AG20443 (cell line): Measurements from ENCODE around the gene WDR3.
"Not testable (repeated sequence)": the region's sequence is repeated elsewhere in the genome, so short reads cannot be mapped to it uniquely, and the experiment has no call there.

ENCODE experiments used
- DNase-seq: peaks from one replicate; pipeline ENCODE4 v3.0.0; 2012; ENCODE audit warnings: low spot score, mixed read lengths

Gene WDR3

DNA sequence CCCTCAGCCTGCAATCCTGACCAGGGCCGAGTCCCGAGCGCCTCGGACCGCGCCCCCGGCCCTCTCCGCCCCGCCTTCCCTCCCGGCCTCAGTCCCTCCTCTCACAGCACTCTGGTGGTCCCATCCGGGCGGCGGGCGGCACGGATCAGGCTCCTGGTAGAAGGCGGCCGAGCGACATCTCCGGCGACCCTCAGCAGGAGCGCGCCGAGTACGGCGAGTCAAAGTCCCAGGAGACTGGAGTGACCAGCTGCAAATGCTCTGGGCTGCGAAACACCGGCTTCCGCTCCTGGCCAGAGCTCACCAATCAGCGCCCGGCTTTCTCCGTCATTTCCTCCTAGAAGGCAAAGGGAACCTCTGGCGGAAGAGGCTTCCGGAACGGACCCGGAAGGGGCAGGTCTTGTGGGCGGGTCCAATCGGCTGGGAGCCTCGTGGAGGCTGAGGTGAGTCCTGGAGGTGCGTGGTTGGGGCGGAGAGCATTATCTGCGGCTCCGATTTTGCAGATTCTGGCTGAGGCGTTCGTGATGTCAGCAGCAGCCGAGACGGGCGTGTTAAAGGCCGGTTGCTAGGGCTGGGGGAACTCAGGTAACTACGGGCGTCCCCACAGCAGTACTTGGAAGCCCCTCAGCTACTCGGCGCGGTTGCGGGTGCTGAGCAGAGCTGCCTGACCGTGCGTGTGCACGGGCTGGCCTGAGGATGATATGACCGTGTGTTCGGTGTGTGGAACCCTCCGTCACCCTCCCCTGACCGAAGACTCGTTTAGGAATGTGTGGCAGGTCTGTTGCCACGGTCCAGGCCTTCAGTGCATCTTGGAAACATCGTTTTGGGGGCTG, at the start of gene WDR3, which contains the start of gene GDAP2:
Gene WDR3, plus strand, starts transcription at position 397 of the 830 bp plus-strand sequence. CDS start 3,581 bp downstream, outside the sequence.
Gene GDAP2, minus strand, starts transcription at position 279 of the 830 bp plus-strand sequence. CDS start 9,264 bp downstream, outside the sequence.
- DNase-seq, result peak; percentile 96

- DNase-seq, result no peak
Measured at GRCh38 chr1:117883616-117884015, 45.9 kb upstream of the WDR3 start.

DNA sequence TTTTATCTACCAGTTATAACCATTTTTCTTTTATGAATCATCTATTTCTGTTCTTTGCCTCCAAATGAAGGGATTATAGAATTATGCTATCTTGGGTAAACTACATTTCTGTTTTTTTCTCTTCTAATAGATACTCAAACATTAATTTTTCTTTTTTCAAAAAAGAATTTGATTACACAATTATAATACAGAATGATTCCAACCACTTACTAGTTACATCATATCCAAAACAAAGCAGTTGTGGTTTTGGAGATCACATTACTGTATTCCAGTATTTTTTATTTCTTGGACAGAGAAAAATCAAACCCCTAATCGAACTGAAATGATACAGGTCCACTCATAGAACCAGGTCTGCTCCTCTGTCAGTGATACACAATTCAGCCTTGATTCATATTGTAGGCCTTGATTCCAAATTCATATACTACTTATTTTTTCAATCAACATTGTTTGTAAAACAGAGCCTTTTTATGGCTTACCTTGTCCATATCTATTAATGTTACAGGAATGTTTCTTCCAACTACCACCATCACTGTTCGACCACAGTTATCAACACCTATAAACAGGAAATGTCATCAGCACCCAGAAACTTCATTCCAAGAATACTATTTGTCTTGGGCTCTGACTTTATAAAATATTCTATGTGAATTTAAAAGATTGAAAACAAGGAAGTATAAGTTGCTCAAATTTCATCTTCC, 43.3 kb upstream of the WDR3 start:
- DNase-seq, result peak; percentile 23

- DNase-seq, result no peak
Measured at GRCh38 chr1:117890452-117890851, 39.1 kb upstream of the WDR3 start.

DNA sequence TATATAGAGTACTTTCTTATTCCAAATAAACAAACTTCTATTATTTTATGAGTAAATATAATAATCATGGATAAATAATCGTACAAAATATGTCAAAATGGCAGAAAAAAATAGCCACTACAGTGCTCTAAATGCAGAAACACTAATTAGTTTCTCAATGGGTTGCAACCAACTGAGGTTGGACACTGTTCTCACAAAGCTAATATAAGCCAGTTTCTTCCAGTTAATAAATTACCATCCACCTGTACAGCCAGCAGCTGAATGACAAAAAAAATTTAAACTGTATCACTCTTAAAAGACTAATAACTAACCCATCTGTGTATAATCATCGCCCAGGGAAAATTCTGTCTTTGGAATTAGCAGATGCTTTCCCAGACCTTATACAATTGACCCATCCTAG, 37.0 kb upstream of the WDR3 start:
- DNase-seq, result no peak

- no peak for DNase-seq
Measured at GRCh38 chr1:117894078-117894477, 35.5 kb upstream of the WDR3 start.

- DNase-seq, result peak; percentile 73
Measured at GRCh38 chr1:117895482-117896114, 33.9 kb upstream of the WDR3 start.

DNA sequence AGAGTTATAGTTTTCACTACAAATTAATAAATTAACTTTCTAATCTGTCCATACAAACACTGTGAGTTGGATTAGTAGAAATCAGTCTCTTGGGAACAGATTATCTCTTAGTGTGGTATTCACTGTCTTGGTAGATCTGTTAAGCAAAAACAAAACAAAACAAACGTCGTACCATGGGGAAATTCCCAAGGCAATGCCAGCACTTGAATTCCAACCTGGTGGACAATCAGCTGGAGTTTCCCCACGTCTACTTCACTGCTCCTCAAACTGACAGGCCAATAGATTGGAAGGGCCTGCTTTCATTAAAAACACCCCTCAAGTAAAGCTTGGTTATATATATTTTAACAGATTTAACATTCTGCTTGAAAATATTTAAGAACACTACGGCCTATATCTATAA, 32.0 kb upstream of the WDR3 start:
- DNase-seq, result no peak

DNA sequence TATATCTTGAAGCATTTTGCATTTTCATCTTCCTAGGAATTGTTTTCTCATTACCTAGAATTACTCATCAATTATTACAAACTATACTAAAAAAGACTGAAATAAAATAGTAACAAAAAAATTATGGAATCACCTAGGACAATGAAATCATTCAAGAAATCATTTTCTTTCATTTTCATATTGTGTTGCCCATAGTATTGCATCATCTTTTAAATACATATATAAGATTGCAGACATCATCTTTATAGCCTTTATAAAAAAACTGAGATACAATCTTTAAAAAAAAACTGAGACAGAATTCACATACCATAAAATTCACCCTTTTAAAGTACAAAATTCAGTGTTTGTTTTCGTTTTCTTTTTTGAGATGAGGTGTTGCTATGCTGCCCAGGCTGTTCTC, 29.7 kb upstream of the WDR3 start:
- DNase-seq, result no peak

- DNase-seq, result no peak
Measured at GRCh38 chr1:117902944-117903343, 26.6 kb upstream of the WDR3 start.

DNA sequence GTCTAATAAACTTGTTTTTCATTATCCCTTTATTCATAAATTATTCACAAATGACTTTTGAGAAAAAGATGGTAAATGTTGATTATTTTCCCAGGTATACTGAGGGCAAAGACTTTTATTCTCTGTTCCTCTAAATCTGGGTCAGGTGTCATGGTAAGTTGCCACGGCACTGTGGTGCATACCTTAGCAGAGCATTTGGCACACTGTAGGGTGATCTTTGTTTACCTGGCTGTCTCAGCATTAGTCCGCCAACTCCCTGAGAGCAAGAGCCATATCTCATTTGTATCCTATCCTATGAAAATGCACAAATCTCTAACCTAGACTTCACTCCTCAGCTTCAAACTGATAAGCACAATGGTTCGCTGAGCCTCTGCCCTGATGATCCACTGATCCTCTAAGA, 25.1 kb upstream of the WDR3 start:
- no peak for DNase-seq

GRCh38 chr1:117905019-117905418, 24.5 kb upstream of the WDR3 start:
- DNase-seq, result no peak

DNA sequence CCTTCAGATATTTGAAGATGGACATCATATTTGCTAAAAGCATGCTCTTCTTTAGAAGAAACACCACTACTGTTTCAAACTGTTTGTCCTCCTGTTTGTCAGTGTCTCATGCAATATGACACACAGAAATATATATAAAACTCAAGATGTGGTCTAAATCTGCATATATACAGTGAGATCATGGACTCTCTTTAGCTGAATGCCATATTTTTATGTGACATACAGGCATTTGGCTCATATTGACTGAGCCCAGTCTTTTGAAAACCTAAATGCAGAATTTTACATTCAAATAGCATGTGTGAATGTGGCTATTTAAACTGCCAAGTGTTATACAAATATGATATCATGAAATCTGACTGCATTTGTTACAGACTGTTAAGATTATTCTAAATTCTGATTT, 18.5 kb upstream of the WDR3 start:
- DNase-seq, result no peak

- no peak for DNase-seq
Measured at GRCh38 chr1:117919376-117919775, 10.2 kb upstream of the WDR3 start.

GRCh38 chr1:117921991-117922390, 7.5 kb upstream of the WDR3 start:
- DNase-seq, result no peak

- not testable (repeated sequence) for DNase-seq
Measured at GRCh38 chr1:117922717-117923116, 6.8 kb upstream of the WDR3 start.

DNA sequence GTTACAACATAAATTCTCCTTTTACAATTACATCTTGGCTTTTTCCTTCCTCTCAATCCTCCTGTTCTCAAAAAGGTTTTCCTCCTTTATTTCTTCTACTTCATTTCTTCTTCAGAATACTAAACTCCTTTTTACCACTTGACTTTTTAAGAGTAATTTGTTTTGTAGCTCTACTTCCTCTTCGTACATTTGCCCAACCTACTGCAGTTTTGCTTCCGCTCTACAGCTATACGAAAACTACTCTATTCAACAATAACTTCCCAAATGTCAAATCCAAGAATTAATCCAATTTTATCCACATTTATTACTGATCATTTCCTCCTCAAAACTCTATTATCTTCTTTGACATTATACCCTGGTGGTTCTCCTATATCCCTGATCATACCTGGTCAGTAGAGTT, 3.6 kb upstream of the WDR3 start:
- DNase-seq, result no peak

- peak; percentile 74 for DNase-seq
Measured at GRCh38 chr1:117928881-117929342, 627 bp upstream of the WDR3 start.

- DNase-seq, result no peak
Measured at GRCh38 chr1:117930173-117930447, 571 bp downstream of the WDR3 start.

- no peak for DNase-seq
Measured at GRCh38 chr1:117930484-117930883, 945 bp downstream of the WDR3 start.

GRCh38 chr1:117932576-117932975, 3.0 kb downstream of the WDR3 start:
- no peak for DNase-seq

DNA sequence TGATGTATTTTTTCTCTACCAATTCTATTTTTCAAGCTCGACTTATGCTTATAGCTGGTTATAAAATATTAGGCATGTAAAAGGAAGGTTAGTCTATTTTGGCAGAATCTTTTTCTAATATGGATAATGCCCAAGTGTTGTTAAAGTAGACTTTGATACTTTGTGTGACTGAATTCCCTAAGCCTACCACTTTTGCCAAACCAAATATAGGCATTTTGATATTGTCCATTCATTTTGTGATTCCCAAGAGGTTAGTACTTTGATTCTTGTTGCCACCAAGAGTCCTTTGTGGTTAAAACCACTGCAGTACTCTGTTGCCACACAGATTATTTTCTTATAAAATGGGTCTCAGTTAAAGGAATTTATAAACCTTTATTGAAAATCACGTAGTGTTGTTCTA, 4.2 kb downstream of the WDR3 start:
- no peak for DNase-seq

GRCh38 chr1:117942293-117942692, 12.8 kb downstream of the WDR3 start:
- DNase-seq, result peak; percentile 6
